ENCODE results near the gene EMP2.
"Not testable (repeated sequence)": the region's sequence is repeated elsewhere in the genome, so short reads cannot be mapped to it uniquely, and the experiment has no call there.

EMP2 gene

GRCh38 chr16:10578474-10579316, 1.7 kb downstream of the EMP2 start:
- no peak for DNase-seq (ENCODE audit: low spot score)

DNA sequence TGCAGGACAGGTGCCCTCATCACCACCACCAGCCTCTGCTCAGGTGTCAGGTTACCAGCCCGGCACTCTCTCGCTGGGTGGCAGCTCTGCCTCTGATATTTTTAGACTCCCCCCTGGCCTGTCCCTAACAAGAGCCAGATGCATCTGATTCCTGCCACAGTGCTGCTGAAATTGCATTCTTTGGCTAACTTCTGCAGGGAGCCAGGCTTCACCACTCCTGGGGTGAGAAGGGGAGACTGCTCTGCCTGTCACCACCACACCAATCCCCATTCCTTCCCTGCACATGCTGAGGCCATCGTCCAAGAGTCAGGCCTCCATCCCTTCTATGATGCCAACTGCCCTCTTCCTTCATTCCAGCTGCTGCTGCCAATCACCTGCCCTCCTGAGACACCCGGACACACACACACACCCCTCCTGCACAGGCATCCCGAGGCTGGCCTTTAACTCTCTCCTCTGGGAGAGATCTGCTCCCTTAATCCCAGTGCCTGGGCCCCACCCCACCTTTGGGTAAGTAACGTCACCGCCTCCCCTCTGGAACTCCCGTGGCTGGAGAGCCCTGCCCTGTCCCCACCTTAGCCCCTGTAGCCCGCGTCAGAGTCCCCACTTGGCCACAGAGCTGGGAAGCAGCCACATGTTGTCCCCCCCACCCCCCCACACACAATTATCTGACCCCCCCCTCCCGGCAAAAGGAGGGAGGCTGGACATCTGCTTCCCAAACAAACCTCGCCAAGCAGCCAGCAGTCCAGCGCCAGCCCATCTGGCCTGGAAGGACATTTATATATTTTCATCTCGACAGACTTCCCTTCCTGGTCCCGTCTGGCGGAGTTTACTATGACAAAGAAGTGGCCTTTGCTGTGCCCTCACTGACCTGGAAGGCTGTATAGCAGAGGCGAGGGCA, 2.8 kb downstream of the EMP2 start:
- no peak for DNase-seq (ENCODE audit: low spot score)

- DNase-seq (ENCODE audit: low spot score): no peak
These were observed 3.8 kb downstream of the EMP2 start for GRCh38 chr16:10576390-10577304.

DNA sequence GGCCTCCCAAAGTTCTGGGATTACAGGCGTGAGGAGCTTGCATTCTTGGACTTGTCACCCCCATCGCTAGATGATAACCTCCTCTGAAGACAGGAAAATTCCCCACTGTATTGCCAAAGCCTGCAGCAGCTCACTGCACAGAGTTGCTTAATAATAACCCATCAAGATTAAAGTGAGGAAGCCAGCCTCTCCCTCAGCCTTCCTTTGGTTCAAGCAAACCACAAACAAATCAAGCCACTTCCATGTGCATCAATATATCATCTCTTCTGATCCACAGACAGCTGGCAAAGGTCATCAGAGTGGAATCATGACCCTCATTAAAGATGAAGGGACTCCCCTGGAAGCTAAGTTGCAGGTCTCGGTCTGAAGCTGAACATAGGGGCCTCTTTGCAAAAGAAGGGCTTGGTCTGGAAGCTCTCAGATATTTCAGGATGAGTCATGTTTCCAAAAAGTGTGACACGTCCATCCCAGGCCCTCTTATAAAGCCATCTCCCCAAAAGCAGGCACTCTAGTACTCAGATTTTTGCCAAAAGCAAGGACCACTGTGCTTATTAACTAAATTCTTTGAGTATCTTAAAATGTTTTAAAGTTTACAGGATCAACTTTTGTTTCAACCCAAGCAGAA, 4.8 kb downstream of the EMP2 start:
- DNase-seq (ENCODE audit: low spot score): no peak

DNA sequence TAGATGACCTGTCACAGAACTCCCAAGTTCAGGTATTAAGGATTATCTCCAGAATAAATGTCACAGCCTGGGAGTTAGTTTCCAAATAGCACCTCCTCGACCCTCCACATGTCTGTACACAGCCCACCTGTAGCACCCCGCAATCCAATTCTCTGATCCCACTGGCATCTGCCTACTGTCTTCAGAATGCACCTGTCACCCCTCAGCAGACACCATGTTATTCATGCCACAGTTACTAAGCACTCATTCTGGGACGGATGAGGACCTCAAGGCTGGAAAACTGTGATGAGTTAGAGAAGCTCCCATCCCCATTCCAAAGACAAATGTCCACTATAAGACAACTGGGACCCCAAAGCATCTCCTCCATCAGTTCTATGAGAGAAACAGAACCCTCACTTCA, 7.8 kb downstream of the EMP2 start:
- no peak for DNase-seq (ENCODE audit: low spot score)

DNA sequence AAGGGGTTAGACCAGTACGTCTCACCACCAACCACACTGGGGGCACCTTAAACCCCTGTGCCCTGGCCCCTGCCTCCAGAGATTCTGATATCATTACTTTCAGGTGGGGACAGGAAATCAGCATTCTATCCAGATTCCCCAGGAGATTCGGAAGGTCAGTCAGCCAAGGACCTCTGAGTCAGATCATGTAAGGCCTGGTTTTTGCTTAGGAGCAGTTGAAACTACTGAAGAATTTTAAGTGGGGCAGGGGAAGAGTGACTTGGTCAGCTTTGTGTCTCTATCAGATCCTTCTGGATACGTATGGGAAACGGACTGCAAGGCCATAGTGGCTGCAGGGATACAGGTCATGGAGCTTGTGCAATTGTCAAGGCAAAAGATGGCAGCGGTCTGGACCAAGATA, 9.0 kb downstream of the EMP2 start:
- DNase-seq (ENCODE audit: low spot score): no peak

- no peak for DNase-seq (ENCODE audit: low spot score)
These were observed 10.8 kb downstream of the EMP2 start for GRCh38 chr16:10569621-10570020.

DNA sequence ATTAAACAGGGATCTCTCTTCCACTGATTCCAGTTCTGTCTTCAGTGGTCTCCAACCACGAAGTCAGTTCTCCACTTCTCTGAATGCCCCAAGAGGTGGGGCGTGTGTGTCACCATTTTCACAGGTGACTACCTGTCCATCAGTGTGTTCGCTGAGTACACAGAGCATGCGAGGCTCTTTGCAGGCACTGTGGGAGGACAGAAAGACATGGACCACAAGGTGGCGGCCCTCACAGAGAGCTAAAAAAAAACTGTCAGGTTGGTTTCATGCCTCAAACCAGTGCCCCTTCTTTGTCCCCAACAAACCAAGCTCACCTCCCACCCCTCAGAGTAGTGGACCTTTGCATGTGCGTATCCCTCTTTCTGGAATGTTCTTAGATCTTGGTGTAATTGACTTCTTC, 13.8 kb downstream of the EMP2 start:
- DNase-seq (ENCODE audit: low spot score): no peak

DNA sequence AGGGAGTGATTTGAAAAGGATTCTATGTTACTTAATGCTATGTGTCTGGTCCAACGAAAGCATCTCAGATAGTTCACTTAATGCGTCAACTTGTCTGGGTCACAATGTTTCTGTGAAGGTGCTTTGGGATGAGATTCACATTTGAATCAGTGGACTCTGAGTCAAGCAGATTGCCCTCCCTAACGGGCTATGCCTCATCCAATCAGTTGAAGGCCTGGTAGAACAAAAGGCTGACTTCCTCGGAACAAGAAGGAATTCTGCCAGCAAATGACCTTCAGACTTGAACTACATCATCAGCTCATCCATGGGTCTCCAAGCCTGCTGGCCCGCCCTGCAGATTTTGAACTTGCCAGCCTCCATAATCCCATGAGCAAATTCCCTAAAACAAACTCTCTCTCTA, 15.2 kb downstream of the EMP2 start:
- no peak for DNase-seq (ENCODE audit: low spot score)

DNA sequence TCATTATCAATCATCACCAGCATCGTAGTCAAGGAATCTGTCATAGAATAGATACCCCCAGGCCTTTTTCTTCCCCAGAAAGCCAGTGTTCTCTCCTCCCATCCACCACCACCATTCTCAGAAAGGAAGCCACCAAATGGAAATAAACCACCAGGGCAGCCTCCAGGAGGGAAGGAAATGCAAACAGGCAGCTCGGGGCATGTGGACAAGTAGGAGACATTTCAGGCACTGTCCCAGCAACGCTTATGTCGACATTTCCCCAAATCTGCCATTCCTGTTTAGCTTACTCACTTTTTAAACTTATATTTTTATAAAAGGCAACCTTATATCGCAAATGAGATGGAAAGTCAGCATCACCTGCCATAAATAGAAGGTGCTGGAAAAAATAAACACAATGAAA, 15.8 kb downstream of the EMP2 start:
- no peak for DNase-seq (ENCODE audit: low spot score)

DNA sequence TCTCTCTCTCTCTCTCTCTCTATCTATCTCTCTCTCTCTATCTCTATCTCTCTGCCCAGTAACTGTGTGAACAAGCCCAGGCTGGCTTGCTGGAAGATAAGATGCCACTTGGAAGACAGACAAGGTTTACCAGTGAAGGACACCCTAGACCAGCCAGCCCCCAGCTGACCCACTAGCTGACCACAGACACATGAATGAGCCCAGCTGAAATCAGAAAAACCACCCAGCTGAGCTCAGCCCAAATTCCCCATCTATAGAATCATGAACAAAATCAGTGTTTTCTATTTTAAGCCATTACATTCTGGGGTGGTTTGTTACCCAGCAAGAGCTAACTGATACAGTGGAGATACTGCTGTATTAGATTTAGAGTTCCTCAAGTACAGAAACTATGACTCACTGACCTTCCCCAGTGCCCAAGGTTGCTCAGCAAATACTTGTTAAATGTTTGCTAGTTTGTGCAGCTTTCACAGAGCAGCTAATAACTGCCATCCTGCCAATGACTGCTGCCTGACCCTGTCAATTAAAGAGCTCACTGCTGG, 18.0 kb downstream of the EMP2 start:
- no peak for DNase-seq (ENCODE audit: low spot score)

DNA sequence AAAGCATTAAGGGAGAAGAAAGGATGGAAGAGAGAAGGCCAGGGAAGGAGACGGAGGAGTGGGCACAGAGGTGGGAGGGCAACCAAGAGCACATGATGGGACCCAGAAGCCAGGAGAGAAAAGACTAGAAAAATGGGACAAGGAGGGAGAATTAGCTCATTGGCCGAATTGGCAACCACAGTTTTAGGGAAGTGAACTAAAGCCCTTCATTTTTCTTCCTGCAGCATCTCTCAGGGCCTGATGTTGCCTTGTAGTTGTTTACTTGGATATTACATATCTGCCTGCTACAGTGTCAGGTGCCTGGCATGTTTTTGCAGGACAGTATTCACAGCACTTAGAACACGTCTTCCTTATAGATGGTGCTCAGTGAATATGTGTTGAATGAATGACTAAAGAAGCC, 19.0 kb downstream of the EMP2 start:
- DNase-seq (ENCODE audit: low spot score): no peak

- no peak for DNase-seq (ENCODE audit: low spot score)
These were observed 19.4 kb downstream of the EMP2 start for GRCh38 chr16:10561001-10561400.

GRCh38 chr16:10559792-10560191, 20.6 kb downstream of the EMP2 start:
- not testable (repeated sequence) for DNase-seq (ENCODE audit: low spot score)

DNA sequence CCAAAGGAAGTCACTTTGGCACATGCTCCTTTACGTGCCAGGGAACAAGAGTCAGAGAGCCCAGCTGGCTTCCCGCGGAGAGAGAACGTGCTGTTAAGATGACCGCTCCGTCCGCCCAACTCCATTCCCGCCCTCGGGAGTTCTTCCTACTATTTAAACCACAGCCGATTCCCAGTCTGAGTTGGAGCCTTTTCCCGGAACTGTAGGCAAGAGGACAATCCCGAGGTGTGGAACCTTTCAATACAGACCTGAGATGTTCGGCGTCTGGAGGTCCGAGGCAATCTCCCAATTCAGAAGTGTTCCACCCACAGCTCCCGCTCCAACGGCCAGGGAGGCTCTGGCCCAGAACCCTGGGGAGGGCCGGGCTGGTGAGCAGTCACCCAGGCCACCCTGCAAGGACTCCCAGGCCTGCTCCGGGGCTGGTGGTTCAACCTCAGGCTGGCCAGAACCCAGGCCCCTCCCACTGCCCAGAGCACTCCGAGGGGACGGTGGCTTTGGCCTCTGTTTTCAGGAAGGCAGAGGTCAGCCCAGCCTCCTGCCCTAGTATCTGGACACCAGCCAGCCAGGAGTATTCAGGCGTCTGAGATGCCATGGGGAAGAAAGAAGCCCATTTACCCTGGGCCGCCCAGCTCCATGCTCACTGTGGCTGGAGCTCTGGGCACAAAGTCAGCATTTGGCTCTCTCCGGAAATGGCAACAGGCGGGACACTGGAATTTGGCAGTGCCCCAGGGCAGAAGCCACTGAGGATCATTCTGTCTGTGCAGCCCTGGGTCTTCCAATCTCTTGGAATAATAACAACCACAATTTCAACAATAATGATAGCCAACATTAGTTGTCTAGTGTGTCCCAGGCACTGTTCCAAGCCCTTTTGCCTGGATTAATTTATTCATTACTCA, 21.4 kb downstream of the EMP2 start:
- no peak for DNase-seq (ENCODE audit: low spot score)

DNA sequence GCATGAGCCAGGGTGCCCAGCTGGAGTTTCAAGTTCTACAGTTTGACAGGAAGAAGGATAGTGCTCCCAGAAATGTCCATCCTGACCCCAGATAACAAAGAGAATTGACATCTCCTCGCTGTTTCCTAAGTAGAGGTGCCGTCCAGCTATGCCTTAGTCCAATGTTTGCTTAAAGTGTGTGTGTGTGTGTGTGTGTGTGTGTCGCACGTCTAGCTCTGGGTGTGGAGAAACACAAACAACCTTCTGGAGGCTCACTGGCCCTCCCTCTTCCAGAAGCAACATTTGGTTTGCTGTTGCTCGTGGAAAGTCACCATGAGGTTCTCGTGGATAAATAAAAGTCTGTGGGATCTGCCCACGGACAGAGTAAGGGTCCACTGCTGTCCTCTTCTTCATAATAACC, 22.1 kb downstream of the EMP2 start:
- no peak for DNase-seq (ENCODE audit: low spot score)

DNA sequence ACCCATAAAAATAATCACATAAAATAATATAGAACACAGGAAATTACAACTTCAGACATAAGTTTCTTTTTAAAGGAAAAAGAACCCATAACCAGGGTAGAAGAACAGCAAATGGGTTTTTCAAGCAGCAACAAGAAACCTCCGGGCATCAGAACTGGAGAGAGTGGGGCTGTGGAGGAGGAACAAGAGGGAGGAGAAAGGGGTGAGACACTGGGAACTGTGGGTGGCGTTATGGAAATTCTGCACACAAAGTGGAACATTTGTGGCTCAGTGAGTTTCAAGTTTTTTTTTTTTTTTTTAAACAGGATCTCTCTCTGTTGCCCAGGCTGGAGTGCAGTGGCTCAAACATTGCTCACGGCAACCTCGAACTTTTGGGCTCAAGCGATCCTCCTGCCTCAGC, 22.6 kb downstream of the EMP2 start:
- no peak for DNase-seq (ENCODE audit: low spot score)

DNA sequence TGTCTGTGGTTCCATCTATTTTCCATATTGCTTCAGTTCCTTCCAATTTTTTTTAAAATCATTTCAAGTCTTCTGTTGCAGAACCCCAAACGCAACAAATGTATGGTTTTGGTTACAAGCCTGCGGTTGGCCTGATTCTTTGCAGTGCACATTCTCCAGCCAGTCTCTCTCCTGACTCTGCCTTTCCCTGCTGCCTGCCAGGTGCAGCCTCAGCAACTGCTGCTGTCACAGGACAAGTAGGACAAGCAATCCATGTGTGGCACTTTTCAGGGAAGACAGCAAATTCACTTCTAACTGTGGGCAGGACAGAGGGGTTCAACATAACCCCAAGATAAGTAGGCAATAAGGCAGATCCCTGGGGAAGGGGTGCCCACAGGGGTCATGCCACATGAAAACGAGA, 24.2 kb downstream of the EMP2 start:
- DNase-seq (ENCODE audit: low spot score): no peak

GRCh38 chr16:10554569-10554968, 25.8 kb downstream of the EMP2 start:
- no peak for DNase-seq (ENCODE audit: low spot score)

DNA sequence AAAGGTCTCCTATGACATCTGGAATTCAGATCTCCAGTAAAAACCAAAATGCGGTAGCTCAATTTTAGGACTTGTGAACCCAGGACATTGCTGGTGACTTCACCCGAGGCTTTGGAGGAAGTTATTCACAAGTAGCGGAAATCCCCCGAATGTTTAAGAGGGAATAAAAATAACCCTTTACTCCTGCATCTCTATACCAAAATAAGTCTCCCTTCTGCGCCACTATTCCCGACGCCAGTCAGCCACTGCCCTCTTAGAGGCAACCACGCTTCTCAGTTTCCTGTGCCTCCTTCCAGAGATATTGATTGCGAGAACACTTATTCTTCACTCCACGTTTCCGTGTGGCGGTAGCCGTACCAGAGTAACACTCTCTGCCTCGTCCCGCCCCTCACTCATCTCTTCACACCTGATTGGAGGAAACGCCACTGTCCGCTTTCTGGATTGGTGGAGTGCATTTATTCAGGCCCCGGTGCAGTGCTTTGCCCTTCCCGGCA, 27.4 kb downstream of the EMP2 start:
- no peak for DNase-seq (ENCODE audit: low spot score)

Measured in hematopoietic multipotent progenitor cell treated with erythropoietin and hydrocortisone succinate and interleukin-3 and kit ligand, for 15 days (in vitro differentiated cells).